Stimulated activated naive CD8-positive, alpha-beta T cell treated with anti-CD3 and anti-CD28 coated beads, Interleukin-15, Interleukin-2, amounts not matched to agents 100 ng/mL and 50 ng/mL, for 24 hours (primary cell): ENCODE measurements around the gene TGIF2LY.
"Not testable (repeated sequence)": the region's sequence is repeated elsewhere in the genome, so short reads cannot be mapped to it uniquely, and the experiment has no call there.

Experiments
- H3K27ac Mint-ChIP-seq: one replicate; pipeline ENCODE4 v1.8.0; 2021; ENCODE audit warnings: mild to moderate bottlenecking, mixed read lengths
- H3K27me3 Mint-ChIP-seq: one replicate; pipeline ENCODE4 v1.8.0; 2021; ENCODE audit warnings: mixed read lengths
- H3K36me3 Mint-ChIP-seq: one replicate; pipeline ENCODE4 v1.8.0; 2021; ENCODE audit warnings: low read depth, mixed read lengths
- H3K4me1 Mint-ChIP-seq: one replicate; pipeline ENCODE4 v1.8.0; 2021; ENCODE audit warnings: low read depth, mixed read lengths
- H3K4me3 Mint-ChIP-seq: one replicate; pipeline ENCODE4 v1.8.0; 2021; ENCODE audit warnings: mild to moderate bottlenecking, mixed read lengths
- H3K9me3 Mint-ChIP-seq: one replicate; pipeline ENCODE4 v1.8.0; 2021; ENCODE audit warnings: mixed read lengths

The TGIF2LY gene

GRCh38 chrY:3578767-3579166, at the start of gene TGIF2LY:
Gene TGIF2LY, plus strand, starts transcription at chrY:3579067. Its CDS starts 178 bp downstream, at chrY:3579245.
- not testable (repeated sequence) for H3K36me3 Mint-ChIP-seq, H3K4me3 Mint-ChIP-seq, H3K4me1 Mint-ChIP-seq, H3K27ac Mint-ChIP-seq, H3K9me3 Mint-ChIP-seq, H3K27me3 Mint-ChIP-seq
